ENCODE data around the gene ZNF396. TPM values are rescaled to one million over a fixed set of nuclear protein-coding genes. Genes with fewer than 3 reads are reported as not detected.

The ZNF396 gene
- 1.9 and 3.5 TPM in 2 replicates for total RNA-seq

GRCh38 chr18:35376742-35377695 is at the start of gene ZNF396:
Gene ZNF396, minus strand, starts transcription at chr18:35377337. Its CDS starts 3,045 bp downstream, at chr18:35374292.

DNA sequence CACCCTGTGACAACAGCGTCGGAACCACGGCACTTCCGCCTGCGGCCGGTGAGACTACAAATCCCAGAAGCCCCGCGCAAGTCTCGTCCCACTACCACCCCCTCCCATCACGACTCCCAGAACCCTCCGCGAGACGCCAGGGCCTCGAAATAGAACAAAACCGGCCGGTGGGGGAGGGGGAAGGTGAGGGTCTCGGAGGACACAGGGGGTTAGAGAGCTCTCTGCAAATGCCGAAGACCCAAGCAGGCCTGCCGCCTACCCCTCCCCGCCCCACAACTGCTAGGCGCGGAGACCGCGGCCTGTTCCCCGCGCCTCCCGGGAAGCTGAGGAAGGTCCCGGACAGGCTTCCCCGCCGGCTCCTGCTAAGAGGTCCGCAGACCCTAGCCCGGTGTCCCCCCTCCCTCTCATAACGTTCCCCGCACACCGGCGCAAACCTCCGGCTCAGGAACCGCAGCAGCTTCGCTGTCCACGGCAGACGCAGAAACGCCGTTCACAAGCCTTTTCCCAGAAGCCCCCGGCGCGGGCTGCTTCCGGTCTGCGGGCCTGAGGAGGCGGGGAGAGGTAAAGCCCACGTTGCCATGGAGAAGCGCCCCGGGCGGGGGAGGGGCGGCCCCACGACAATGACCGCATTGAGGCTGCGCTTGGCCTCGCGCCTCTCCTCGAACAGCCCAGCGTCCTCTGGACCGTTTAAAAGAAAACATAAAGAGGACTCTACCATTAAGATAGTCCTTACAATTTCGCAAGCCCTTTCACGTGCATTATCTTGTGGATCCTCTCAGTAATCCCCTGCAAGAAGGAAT is 33.0 kb downstream of the ZNF396 start, which contains the start of gene ZNF24:
Gene ZNF24, minus strand, starts transcription at position 485 of the 800 bp plus-strand sequence. CDS start 3,770 bp downstream, outside the sequence.

Other genes with a start within 250 kb of the ZNF396 start
- gene ZNF397, start 136.3 kb downstream of the ZNF396 start, total RNA-seq = 14.5 and 16.5 TPM in 2 replicates
- gene ZSCAN30, start 87.1 kb downstream of the ZNF396 start, total RNA-seq = 20.7 and 21.9 TPM in 2 replicates
- gene ZNF24, start 32.9 kb downstream of the ZNF396 start, total RNA-seq = 22.3 and 26.8 TPM in 2 replicates
- 2.7 and 6.5 TPM in 2 replicates for gene INO80C, start 120.6 kb upstream of the ZNF396 start, total RNA-seq
- 89.1 and 363 TPM in 2 replicates for gene GALNT1, start 204.4 kb upstream of the ZNF396 start, total RNA-seq

Data from smooth muscle cell of the pulmonary artery (primary cell).